Osteoblast (primary cell): Measurements from ENCODE around the gene ITGA6. TPM values are rescaled to one million over a fixed set of nuclear protein-coding genes. Genes with fewer than 3 reads are reported as not detected.

ENCODE experiments used
- DNase-seq: peaks from one replicate; pipeline ENCODE4 v3.0.0; 2011; ENCODE audit warnings: low spot score, mixed read lengths; ENCODE audit not compliant: insufficient read length; ENCODE audit errors: missing footprints
- H2AFZ ChIP-seq: 2 replicates; pipeline ENCODE4 v1.6.0; 2011; ENCODE audit warnings: mild to moderate bottlenecking, low read length
- H3K27ac ChIP-seq: 2 replicates; pipeline ENCODE4 v1.5.1; 2011; ENCODE audit warnings: mild to moderate bottlenecking, low read depth, low read length, moderate library complexity
- H3K27me3 ChIP-seq: 2 replicates; pipeline ENCODE4 v1.6.0; 2012; ENCODE audit warnings: mild to moderate bottlenecking, control low read depth, inconsistent platforms, low read length, moderate library complexity; ENCODE audit not compliant: insufficient read depth
- H3K36me3 ChIP-seq: 2 replicates; pipeline ENCODE4 v1.5.1; 2011; ENCODE audit warnings: mild to moderate bottlenecking, low read length, control low read depth, moderate library complexity; ENCODE audit not compliant: insufficient read depth
- H3K4me1 ChIP-seq: 2 replicates; pipeline ENCODE4 v1.5.1; 2011; ENCODE audit warnings: mild to moderate bottlenecking, low read length, control low read depth, moderate library complexity; ENCODE audit not compliant: insufficient read depth
- H3K4me2 ChIP-seq: 2 replicates; pipeline ENCODE4 v1.6.0; 2011; ENCODE audit warnings: mild to moderate bottlenecking, low read length; ENCODE audit not compliant: insufficient read depth
- H3K4me3 ChIP-seq: fragments of 200-600 bp; sonication (generic); 3 replicates; pipeline ENCODE4 v1.5.1; 2012; ENCODE audit warnings: mild to moderate bottlenecking, low read length, inconsistent platforms; ENCODE audit not compliant: insufficient read depth
- H3K79me2 ChIP-seq: 2 replicates; pipeline ENCODE4 v1.6.0; 2012; ENCODE audit warnings: mild to moderate bottlenecking, low read length, control low read depth, inconsistent platforms; ENCODE audit not compliant: insufficient read depth
- H3K9me3 ChIP-seq: 2 replicates; pipeline ENCODE4 v1.5.1; 2011; ENCODE audit warnings: low read depth, low read length, control low read depth
- H4K20me1 ChIP-seq: 2 replicates; pipeline ENCODE4 v1.6.0; 2012; ENCODE audit warnings: mild to moderate bottlenecking, low read length, control low read depth; ENCODE audit not compliant: insufficient read depth
- total RNA-seq: library from RNA; depleted of rRNA; stranded (reverse); fragments of >200 nt; gene quantifications from 2 replicates; pipeline ENCODE4 v1.2.3, GENCODE V29; 2012
- TF ChIP-seq, protein P1 (sequence below): IDR thresholded peaks from 2 replicates; pipeline ENCODE4 v1.5.1; 2011; ENCODE audit warnings: mild to moderate bottlenecking, low read depth, low read length, moderate library complexity; ENCODE audit errors: extremely low read depth

The ITGA6 gene
- total RNA-seq, 1 donor: 9.0 TPM

GRCh38 chr2:172415865-172416183 is 11.6 kb upstream of the ITGA6 start:
- peaks cover 8% of the 10 kb centered on the region for H3K27me3 ChIP-seq
- H2AFZ ChIP-seq: no peak overlapping the region
- no peak overlapping the region for H3K4me2 ChIP-seq
- no peak for DNase-seq
- H3K27ac ChIP-seq: no peak overlapping the region
- H3K36me3 ChIP-seq: no peaks in the 10 kb centered on the region
- no peaks in the 10 kb centered on the region for H3K9me3 ChIP-seq
- no peaks in the 10 kb centered on the region for H4K20me1 ChIP-seq
- no peaks in the 10 kb centered on the region for H3K79me2 ChIP-seq
- H3K4me1 ChIP-seq: no peaks in the 10 kb centered on the region
- TF ChIP-seq, protein P1, sequence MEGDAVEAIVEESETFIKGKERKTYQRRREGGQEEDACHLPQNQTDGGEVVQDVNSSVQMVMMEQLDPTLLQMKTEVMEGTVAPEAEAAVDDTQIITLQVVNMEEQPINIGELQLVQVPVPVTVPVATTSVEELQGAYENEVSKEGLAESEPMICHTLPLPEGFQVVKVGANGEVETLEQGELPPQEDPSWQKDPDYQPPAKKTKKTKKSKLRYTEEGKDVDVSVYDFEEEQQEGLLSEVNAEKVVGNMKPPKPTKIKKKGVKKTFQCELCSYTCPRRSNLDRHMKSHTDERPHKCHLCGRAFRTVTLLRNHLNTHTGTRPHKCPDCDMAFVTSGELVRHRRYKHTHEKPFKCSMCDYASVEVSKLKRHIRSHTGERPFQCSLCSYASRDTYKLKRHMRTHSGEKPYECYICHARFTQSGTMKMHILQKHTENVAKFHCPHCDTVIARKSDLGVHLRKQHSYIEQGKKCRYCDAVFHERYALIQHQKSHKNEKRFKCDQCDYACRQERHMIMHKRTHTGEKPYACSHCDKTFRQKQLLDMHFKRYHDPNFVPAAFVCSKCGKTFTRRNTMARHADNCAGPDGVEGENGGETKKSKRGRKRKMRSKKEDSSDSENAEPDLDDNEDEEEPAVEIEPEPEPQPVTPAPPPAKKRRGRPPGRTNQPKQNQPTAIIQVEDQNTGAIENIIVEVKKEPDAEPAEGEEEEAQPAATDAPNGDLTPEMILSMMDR: no peak
- H3K4me3 ChIP-seq: no peak overlapping the region

- no peak overlapping the region for H3K4me3 ChIP-seq
- no peaks in the 10 kb centered on the region for H3K9me3 ChIP-seq
- H3K4me2 ChIP-seq: no peak overlapping the region
- H3K79me2 ChIP-seq: no peaks in the 10 kb centered on the region
- no peak overlapping the region for H2AFZ ChIP-seq
- H4K20me1 ChIP-seq: no peaks in the 10 kb centered on the region
- H3K4me1 ChIP-seq: no peaks in the 10 kb centered on the region
- H3K36me3 ChIP-seq: no peaks in the 10 kb centered on the region
- H3K27ac ChIP-seq: no peak overlapping the region
- H3K27me3 ChIP-seq: peaks cover 8% of the 10 kb centered on the region
- TF ChIP-seq, protein P1: no peak
- no peak for DNase-seq
These were observed 10.8 kb upstream of the ITGA6 start for GRCh38 chr2:172416447-172417058.

DNA sequence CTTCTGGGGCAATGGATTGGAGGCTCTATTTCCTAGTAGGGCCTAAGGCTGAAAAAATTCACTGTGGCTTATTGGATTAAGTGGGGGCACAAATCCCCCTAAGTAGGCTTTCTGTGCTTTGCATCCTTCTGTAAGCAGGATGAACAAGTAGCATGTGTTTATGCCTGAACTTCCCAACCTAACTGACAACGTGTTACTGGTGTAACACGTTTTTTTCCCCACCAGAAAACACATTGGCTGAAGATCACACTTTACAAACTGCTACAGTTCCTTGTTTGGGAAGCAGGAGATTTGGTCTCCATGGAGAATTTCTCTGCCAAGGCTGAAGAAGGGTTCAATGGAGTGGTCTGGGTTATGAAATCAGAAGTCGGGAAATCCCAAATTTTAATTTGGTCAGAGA is 7.2 kb upstream of the ITGA6 start:
- Histone ChIP-seq H4K20me1 (no peaks in the 10 kb centered on the region), H3K27me3 (peaks cover 18% of the 10 kb centered on the region), H3K9me3 (no peaks in the 10 kb centered on the region), H3K4me3 (no peak overlapping the region), H3K36me3 (no peaks in the 10 kb centered on the region), H2AFZ (no peak overlapping the region), H3K4me2 (no peak overlapping the region), H3K79me2 (no peaks in the 10 kb centered on the region), H3K4me1 (no peaks in the 10 kb centered on the region), H3K27ac (no peak overlapping the region)
- DNase-seq: no peak
- TF ChIP-seq, protein P1: no peak

- Histone ChIP-seq H3K4me2 (no peak overlapping the region), H3K79me2 (no peaks in the 10 kb centered on the region), H3K27ac (no peak overlapping the region), H3K9me3 (no peaks in the 10 kb centered on the region), H2AFZ (no peak overlapping the region), H3K27me3 (peaks cover 24% of the 10 kb centered on the region), H3K36me3 (no peaks in the 10 kb centered on the region), H4K20me1 (no peaks in the 10 kb centered on the region), H3K4me1 (no peaks in the 10 kb centered on the region), H3K4me3 (no peak overlapping the region)
- no peak for DNase-seq
- TF ChIP-seq, protein P1: no peak
These were observed 4.2 kb upstream of the ITGA6 start for GRCh38 chr2:172423160-172423559.
